ENCODE measurements around the gene STH.

The STH gene

GRCh38 chr17:46046957-46047356 lies 47.9 kb downstream of the STH start:
- no peak for DNase-seq (ENCODE audit: low read depth in 2 of 2)

- no peak for DNase-seq (ENCODE audit: low read depth in 2 of 2)
Measured at GRCh38 chr17:46047398-46047797, 48.3 kb downstream of the STH start.

- DNase-seq (ENCODE audit: low read depth in 2 of 2) = no peak
Measured at GRCh38 chr17:46047856-46048255, 48.8 kb downstream of the STH start.

Measured in stimulated activated CD4-positive, alpha-beta T cell treated with anti-CD3 and anti-CD28 coated beads, Interleukin-12 subunit alpha, Interleukin-12 subunit beta, amount 100 ng/mL, for 24 hours (primary cell).